NCI-H2227 (cell line): Measurements from ENCODE around the gene TMEM167B.
"Not testable (repeated sequence)": the region's sequence is repeated elsewhere in the genome, so short reads cannot be mapped to it uniquely, and the experiment has no call there.

ENCODE experiments used
- DNase-seq: peaks from one replicate; lab custom pipeline; 2025; ENCODE audit not compliant: unreplicated experiment; lab: John Stamatoyannopoulos, UW

TMEM167B gene

GRCh38 chr1:109112652-109113285 is 22.2 kb downstream of the TMEM167B start:
- peak; percentile 98 for DNase-seq

DNA sequence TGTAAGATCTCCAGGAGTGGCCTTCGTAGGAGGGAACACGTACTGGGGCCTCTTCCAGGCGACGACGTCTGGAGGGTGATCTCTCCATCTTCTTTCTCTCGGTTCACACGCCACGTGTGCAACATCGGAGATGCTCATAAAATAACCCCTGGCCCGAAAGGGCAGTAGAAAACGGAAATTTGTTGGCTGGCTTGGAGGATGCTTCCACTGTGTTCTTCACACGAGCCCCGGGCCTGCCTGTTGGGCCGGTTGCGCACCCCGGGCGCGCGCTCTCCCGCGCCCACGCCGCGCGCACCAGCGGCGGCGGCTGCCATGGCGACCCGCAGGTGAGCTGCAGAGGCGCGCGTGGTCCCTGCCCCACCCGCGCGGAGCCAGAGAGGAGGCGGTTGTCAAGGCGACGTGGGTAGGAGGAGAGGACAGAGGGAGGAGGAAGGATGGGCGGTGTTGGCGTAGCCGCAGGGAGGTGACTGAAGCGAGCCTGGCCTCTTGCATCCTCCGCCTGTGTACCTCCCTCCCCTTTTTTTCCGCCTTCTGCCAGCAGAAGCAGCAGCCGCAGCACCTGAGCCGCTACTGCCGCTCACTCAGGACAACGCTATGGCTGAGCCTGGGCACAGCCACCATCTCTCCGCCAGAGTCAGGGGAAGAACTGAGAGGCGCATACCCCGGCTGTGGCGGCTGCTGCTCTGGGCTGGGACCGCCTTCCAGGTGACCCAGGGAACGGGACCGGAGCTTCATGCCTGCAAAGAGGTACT is 23.2 kb downstream of the TMEM167B start, which contains the start of gene ELAPOR1:
ELAPOR1 (plus strand) TSS at position 526 of the 752 bp plus-strand sequence; CDS start at position 595, 69 bp downstream.
- peak; percentile 90 for DNase-seq

GRCh38 chr1:109114342-109114674 is 23.7 kb downstream of the TMEM167B start:
- DNase-seq: peak; percentile 52

DNA sequence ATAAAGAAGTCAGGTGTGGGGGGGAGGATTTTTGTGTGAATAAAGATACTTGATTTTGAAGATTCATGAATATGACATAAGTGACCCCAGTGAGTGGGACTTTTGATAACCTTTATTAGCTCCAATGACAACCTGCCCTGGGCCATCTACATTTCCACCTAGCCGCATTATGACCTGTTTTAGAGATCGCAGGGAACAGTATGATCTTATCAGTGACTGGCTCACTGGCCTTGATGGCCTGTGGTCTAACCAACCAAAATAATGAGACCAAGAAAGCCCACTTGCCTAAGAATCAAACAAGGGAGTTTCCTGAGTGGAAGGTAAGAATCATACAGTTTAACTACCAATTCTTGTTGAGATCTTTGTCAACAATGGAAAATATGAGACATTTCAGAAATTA is 25.1 kb downstream of the TMEM167B start:
- DNase-seq: no peak

DNA sequence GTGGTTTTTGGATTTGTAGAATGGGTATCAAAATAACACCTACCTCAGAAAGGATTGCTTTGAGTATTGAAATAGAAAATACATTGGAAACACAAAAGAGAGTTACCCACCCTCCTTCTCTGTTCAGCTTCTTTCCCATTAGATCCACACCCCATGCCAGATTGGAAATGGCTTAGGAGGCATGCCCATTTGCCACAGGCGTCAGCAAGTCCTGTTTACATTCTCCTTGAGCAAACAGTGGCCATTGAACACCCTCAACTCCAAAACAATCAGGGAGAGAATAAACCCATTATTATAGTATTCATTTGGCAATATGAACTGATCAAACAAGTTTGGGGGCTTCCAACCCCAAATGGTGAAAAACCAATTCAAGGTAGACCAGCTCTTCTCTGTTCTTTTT is 25.7 kb downstream of the TMEM167B start:
- DNase-seq: no peak

DNA sequence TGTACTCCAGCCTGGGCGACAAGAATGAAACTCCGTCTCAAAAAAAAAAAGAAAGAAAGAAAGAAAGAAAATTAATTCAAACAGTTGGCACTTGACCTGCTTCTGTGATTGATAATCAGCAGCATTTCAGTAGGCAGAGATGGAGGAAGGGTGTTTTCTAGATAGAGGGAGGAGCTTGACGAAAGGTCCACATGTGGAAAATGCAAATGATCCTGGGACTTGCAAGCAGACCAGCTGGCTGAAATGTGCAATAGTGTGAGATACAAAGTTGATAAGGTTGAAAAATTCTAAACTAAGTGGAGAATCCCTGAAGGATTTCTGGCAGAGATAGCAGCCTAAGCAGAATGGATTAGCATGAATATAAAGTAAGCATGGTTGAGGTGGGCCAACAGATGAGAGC is 27.5 kb downstream of the TMEM167B start:
- no peak for DNase-seq

GRCh38 chr1:109120356-109120755 is 29.8 kb downstream of the TMEM167B start:
- DNase-seq: no peak

GRCh38 chr1:109131059-109131458 is 40.5 kb downstream of the TMEM167B start:
- DNase-seq: no peak

- DNase-seq: no peak
These were observed 41.2 kb downstream of the TMEM167B start for GRCh38 chr1:109131800-109132199.

DNA sequence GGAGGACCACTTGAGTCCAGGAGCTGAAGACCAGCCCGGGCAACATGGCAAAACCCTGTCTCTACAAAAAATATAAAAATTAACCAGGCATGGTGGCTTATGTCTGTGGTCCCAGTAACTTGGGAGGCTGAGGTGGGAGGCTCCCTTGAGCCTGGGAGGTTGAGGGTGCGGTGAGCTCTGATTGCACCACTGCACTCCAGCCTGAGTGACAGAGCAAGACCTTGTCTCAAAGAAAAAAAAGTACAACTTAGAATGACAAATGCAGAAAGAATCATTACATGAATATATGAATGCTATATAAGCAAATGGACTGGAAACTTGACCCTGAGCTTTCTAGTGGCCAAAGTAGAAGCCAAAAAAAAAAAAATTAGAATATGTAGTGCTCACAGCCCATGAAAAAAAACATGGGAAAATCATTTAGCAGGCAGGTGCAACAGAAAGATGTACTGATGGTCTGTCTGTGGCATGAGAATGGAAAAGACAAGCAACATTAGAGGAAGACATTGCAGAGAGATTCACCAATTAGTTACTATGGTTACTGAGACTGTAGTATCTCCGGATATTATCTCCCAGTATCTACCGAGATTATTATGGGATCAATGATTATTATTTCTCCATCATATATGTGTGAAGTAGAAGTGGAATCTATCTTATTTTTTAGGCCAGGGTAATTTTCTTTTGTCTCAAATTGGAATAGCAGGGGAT is 42.6 kb downstream of the TMEM167B start:
- no peak for DNase-seq

DNA sequence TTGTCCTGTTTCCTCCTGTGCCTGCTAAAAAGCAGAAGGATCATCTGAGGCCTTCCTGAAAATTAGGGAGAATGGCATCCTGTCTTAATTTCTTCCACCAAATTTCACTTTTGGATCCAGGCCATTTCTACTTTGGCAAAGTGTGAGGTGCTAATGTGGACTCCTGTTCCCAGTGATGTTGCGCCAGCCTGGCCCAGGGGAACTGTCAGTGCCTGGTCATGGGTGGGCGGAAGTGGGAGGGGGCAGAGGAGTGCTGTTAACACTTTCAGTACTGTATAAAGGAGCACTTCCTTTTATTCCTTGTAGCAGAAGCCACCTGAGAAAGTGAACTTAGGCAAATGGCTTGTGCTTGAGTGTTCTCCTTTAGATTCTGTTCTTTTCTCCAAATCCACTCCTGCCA is 43.3 kb downstream of the TMEM167B start:
- DNase-seq: no peak

DNA sequence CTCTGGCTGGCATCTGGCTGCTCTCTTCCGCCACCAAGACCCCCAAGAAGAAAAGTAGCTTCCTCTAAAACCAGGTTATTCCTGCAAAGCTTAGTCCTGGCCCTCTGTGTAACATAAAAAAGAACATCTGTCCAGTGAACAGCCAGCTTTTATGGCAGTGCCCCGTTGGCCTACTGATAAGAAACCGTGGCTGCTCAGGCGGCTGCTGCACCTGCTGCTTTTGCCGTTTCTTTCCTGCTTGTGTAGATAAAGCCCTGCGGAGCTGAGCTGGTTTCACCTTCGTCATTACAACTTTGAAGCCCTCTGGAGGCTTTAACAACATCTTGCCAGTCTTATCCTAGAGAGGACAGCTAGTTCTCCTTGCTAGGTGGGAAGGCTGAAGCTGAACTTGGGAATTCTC is 43.9 kb downstream of the TMEM167B start:
- DNase-seq: peak; percentile 19

DNA sequence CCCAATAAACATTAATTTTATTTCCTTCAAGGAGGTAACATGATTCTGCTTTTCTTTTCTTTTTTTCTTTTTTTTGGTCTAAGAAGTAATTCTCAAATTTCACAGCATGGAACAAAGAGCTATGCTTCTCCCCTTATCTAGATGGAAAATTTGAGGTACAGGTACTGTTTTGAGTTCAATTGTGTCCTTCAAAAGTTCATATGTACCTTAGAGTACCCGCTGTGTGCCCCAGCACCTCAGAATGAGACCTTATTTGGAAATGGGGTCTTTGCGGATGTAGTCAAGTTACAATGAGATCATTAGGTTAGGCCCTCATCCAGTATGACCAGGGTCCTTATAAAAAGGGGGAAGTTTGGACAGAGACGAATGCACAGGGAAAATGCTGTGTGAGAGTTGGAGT is 45.4 kb downstream of the TMEM167B start:
- no peak for DNase-seq

DNA sequence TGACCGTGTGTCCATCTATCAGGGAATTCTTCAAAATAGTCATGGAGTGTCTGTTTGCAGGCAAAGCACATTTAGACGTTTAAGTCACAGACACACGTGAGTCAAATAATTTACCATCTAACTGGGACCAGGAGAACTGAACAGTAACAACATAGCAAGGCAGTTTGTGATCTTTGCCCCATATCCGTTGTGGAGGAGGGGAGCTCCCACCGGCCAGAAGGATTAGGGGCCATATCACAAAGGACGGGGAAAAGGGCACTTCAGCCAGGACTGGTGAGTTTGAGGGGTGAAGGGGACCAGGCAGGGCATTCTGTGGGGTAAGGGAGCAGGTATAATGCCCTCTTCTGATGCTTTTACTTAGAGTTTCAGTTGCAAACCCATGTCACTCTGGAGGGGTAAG is 46.2 kb downstream of the TMEM167B start:
- no peak for DNase-seq

DNA sequence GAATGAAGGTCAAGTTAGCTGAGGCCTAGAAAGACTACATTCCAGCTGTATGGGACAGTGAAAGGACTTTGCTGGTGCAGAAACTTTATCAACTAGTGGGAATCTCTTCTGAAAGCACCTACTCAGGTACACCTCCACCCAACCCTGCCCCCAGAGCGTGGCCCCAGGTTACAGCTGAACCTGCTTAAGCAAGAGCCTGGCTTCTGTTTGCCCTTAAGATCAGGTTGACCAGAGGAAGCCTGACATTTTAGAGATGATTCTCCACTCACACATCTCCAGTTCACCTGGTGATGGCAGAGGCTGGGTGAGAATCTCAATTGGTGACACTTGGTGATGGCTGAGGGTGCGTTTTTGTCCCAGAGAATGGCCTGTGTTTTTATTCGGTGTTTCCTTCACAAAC is 47.4 kb downstream of the TMEM167B start:
- DNase-seq: no peak

DNA sequence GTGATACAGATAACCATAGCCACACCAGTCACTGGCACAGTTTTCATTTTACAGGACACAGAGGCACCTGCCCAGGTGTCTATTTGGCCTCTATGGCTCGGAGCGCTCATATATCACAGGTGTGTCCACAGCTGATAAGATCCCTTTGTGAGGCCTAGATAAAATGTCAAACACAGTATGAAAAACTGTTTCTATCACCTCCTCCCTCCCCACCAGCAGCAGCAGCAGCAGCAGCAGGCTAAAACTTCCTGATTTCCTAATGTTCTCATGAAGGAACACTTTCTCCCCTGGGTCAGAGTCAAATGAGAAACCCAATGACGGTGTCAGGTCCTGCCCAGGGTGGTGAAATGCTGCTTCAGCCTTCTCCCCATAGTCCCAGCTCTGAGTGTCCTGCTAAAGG is 47.8 kb downstream of the TMEM167B start:
- no peak for DNase-seq

- no peak for DNase-seq
These were observed 49.8 kb downstream of the TMEM167B start for GRCh38 chr1:109140392-109140791.

DNA sequence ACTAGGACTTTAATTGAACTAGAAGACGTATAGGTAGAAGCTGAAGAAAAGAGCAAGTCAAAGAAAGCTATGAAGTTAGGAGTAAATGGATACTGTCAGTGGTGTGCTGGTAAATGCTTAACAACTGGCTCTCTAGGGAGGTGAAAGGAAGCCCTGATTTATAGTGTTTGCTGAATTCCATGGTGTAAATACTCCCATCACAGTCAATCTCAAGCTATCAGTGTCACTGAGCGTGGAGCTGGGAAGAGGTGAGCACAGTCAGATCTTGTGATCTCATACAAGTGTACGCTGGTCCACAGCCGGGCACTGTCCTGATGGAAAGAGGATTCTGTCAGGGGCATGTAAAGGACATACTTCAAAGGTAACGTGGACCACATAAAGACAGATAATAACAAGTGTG is 51.7 kb downstream of the TMEM167B start:
- DNase-seq: no peak

- not testable (repeated sequence) for DNase-seq
These were observed 52.2 kb downstream of the TMEM167B start for GRCh38 chr1:109142725-109143124.
